AG04449 (cell line): ENCODE results near the gene TNS1.

Source experiments
- CTCF ChIA-PET: fragments of 350-600 bp; formaldehyde crosslinking; extraction: SDS; loops from one replicate; lab custom pipeline; 2021; ENCODE audit warnings: antibody characterized with exemption; lab: Yijun Ruan, JAX
- POLR2A ChIA-PET: fragments of 400-600, 350-600 bp; formaldehyde crosslinking; extraction: SDS; loops from one replicate; lab custom pipeline; 2020; ENCODE audit warnings: antibody characterized with exemption, inconsistent platforms; lab: Yijun Ruan, JAX
- DNase-seq: peaks from one replicate; pipeline ENCODE4 v3.0.0-alpha.2; 2010; ENCODE audit warnings: low read depth, low spot score
- H3K4me3 ChIP-seq: 2 replicates; pipeline ENCODE4 v1.5.1; 2011; ENCODE audit warnings: low read depth, mild to moderate bottlenecking, control low read depth, low read length
- TF ChIP-seq, protein P1 (sequence below): IDR thresholded peaks from one replicate; pipeline ENCODE4 v1.5.1; 2011; ENCODE audit warnings: mild to moderate bottlenecking, moderate library complexity, low read length, control low read depth, inconsistent platforms; ENCODE audit not compliant: insufficient read depth; ENCODE audit errors: missing control alignments

TNS1 gene

DNA sequence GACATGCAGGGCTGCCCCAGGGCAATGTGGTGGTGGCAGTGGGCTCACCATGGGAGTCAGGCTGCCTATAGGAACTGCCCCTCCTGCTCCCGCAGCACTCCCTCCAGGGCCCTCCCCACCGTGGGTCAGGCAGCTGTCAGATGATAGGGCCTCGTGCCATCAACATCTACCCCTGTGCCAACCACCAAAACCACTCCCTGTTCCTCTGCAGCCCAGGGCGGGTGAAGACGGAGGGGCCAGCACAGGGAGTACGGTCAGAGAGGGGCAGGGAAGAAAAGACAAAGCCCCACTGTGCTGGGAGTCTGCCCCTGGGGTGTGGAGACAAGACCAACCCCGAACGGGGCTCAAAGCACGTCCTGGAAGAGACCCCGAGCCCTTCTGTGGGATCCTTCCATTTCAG, 97.4 kb downstream of the TNS1 start:
- DNase-seq, result no peak
- ChIA-PET CTCF (interaction anchor here (5.8 to 24.8 kb wide), 3 partner anchors 16 to 82 kb away, joined by 17 to 436 read pairs (median 182); no protein-coding TSS in a partner anchor), POLR2A (no interaction called here)
- TF ChIP-seq, protein P1, sequence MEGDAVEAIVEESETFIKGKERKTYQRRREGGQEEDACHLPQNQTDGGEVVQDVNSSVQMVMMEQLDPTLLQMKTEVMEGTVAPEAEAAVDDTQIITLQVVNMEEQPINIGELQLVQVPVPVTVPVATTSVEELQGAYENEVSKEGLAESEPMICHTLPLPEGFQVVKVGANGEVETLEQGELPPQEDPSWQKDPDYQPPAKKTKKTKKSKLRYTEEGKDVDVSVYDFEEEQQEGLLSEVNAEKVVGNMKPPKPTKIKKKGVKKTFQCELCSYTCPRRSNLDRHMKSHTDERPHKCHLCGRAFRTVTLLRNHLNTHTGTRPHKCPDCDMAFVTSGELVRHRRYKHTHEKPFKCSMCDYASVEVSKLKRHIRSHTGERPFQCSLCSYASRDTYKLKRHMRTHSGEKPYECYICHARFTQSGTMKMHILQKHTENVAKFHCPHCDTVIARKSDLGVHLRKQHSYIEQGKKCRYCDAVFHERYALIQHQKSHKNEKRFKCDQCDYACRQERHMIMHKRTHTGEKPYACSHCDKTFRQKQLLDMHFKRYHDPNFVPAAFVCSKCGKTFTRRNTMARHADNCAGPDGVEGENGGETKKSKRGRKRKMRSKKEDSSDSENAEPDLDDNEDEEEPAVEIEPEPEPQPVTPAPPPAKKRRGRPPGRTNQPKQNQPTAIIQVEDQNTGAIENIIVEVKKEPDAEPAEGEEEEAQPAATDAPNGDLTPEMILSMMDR, result no peak
- H3K4me3 ChIP-seq, result no peak overlapping the region

DNA sequence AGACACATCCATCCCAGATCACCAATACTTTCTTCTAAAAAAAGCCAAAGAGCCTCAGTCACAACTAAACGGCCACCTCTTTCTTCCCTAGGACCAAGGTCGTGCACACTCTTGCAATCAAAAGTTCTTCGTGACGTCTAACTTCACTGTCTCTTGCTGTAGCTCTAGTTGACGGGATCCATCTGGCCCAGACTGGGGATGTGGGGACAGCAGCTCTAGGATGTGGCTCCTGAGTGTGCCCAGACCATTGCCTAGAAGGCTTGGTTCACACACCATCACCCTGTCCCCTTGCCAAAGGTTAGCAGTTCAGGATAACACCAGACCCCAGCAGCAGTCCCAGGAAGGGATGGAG, 98.2 kb downstream of the TNS1 start:
- no peak overlapping the region for H3K4me3 ChIP-seq
- DNase-seq, result no peak
- CTCF ChIA-PET, result interaction anchor here (0.8 to 24.8 kb wide), 7 partner anchors 12 to 116 kb away, joined by 3 to 436 read pairs (median 4); no protein-coding TSS in a partner anchor
- POLR2A ChIA-PET, result no interaction called here
- TF ChIP-seq, protein P1, result no peak

DNA sequence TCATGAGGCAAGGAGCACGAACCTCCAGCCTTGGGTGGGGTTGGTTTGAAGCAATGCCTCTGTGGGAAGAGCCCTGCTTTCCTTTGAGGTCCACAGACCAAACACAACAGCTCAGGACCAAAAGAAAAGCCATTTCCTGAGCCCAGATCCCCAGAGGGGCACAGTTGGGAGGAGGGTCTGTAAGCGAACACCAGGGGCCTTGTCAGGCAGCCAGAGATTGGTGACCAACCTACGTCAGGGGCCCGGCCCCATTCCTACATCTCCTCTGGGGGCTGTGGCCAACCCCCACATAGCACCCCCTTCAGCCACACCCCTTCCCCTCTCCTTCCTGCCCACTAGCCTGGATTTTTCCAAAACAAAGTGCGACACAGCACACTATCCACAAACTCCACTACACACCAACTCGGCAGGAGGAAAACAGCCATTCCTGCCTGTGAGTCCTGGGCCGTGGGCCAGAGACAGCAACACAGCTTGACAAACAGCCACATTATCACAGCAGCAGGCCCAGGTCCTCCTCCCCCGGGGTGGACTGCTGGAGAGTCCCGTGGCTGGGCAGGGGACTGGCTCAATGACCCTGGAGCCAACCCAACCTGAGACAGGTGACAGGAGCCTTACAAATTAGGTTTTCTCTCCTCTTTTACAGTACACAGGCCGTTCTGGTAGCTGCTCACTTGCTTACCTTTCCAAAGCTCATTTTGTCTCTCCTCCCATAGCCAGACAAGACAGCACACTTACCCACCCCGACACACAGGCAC, 98.8 kb downstream of the TNS1 start:
- H3K4me3 ChIP-seq, result no peak overlapping the region
- DNase-seq, result no peak
- POLR2A ChIA-PET, result no interaction called here
- CTCF ChIA-PET, result interaction anchor here (0.8 to 24.8 kb wide), 8 partner anchors 12 to 115 kb away, joined by 3 to 436 read pairs (median 4); no protein-coding TSS in a partner anchor
- TF ChIP-seq, protein P1, result no peak

DNA sequence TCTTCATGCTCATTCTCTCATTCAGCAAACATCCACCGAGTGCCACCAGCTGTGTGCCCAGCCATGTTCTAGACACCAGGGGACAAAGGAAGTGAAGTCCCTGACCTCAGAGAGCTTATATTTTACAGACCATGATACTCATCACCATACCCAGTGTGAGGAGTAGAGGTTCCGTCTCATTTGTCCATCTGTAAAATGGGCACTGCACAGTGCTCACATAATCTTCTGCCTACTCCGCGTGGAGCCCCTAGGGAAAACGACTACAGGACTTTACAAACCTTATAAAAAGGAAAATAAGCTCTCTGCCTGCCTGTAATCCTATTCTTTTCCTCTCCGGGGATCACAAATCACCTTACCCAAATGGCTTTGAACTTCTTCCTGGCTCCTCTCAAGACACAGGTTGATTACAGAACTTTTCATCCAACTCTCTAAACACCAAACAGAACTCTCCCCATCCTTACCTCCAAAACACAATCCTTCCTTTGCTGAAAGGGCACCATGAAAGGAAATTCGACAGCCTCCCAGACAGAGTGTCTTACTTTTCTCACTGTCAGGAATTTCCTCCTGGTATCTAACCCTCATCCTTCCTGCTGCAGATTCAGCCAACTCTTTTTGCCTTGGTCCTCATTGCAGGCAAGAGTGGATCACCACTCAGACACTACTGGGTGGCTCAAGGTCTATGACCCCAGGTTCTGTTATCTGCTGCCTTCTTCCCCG, 99.5 kb downstream of the TNS1 start:
- TF ChIP-seq, protein P1, result no peak
- POLR2A ChIA-PET, result no interaction called here
- CTCF ChIA-PET, result interaction anchor here (1.2 to 24.8 kb wide), 6 partner anchors 15 to 114 kb away, joined by 3 to 436 read pairs (median 10); no protein-coding TSS in a partner anchor
- DNase-seq, result no peak
- no peak overlapping the region for H3K4me3 ChIP-seq

DNA sequence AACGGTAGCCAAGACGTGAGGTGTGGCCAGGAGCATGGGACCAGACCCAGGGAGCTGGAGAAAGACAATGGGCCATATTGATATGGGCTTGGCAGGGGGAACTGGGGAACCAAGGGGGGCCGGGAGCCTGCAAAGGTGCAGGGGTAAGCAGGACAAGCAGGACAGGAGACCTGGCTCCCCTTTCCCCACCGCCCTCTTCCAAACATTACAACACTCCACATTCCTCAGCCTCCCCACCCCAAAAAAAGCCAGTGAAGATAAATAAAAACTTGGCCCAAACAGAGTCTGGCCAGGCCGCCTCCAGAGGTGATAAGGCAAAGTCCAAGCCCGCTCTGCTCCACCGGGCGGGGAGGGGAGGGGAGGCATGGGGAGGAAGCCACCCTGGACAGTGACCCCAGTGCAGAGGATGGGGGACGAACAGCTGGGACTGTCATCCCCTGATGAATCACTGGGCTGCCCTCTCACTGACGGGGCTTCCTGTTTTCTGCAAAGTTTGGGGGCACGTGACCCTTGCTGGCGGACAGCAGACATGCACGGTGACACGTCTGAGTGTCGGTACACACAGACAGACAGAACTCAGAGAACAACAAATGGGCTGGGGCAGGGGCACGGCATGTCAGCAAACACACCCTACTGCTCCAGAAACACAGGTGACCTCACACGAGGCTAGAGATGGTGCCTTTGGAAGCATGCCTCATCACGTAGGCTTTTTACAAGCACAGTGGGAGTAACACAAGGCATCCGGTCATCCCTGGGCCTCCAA, 100.2 kb downstream of the TNS1 start:
- POLR2A ChIA-PET, result interaction anchor here (1.0 kb wide), 3 partner anchors 12 to 41 kb away, joined by 3 read pairs; no protein-coding TSS in a partner anchor
- H3K4me3 ChIP-seq, result no peak overlapping the region
- TF ChIP-seq, protein P1, result no peak
- CTCF ChIA-PET, result interaction anchor here (0.7 to 24.8 kb wide), 8 partner anchors 8 to 131 kb away, joined by 3 to 436 read pairs (median 7); no protein-coding TSS in a partner anchor
- DNase-seq, result no peak
